Aorta (tissue), 5 donors: Measurements from ENCODE around the gene ANAPC16. TPM values are rescaled to one million over a fixed set of nuclear protein-coding genes. Genes with fewer than 3 reads are reported as not detected.
A peak's percentile ranks its signal among the peaks of the same experiment; 100 is the strongest.
"Not testable (repeated sequence)": the region's sequence is repeated elsewhere in the genome, so short reads cannot be mapped to it uniquely, and the experiment has no call there.

Source experiments
- ATAC-seq: fragments of 200-7000 bp; cut with Tn5 transposase; one replicate; pipeline ENCODE4 v1.9.1; 2022; ENCODE audit warnings: moderate library complexity; ENCODE audit not compliant: low FRiP score
- DNase-seq, 2 donors: peaks; one replicate each; pipeline ENCODE4 v3.0.0-alpha.2; 2020
- H3K27ac ChIP-seq, 2 donors: one replicate each; pipeline ENCODE4 v1.5.1; 2013; ENCODE audit warnings: low read length in 2 of 2, mild to moderate bottlenecking in 2 of 2, moderate library complexity in 2 of 2, control low read depth in 1 of 2, inconsistent platforms in 1 of 2, low read depth in 1 of 2
- H3K27me3 ChIP-seq, 2 donors: one replicate each; pipeline ENCODE4 v1.6.1; 2013; ENCODE audit warnings: control low read depth in 1 of 2, low read length in 1 of 2, mild to moderate bottlenecking in 1 of 2, moderate library complexity in 1 of 2; ENCODE audit not compliant: insufficient read depth in 2 of 2, control insufficient read depth in 1 of 2
- H3K36me3 ChIP-seq, 2 donors: one replicate each; pipeline ENCODE4 v1.6.1; 2013; ENCODE audit warnings: control low read depth in 1 of 2, low read length in 1 of 2, mild to moderate bottlenecking in 1 of 2; ENCODE audit not compliant: insufficient read depth in 2 of 2, control insufficient read depth in 1 of 2
- H3K4me1 ChIP-seq, 2 donors: one replicate each; pipeline ENCODE4 v1.6.1; 2013; ENCODE audit warnings: low read length in 2 of 2, control low read depth in 1 of 2, mild to moderate bottlenecking in 1 of 2, moderate library complexity in 1 of 2; ENCODE audit not compliant: insufficient read depth in 2 of 2, control insufficient read depth in 1 of 2
- H3K4me3 ChIP-seq, 2 donors: one replicate each; pipeline ENCODE4 v1.5.1; 2013; ENCODE audit warnings: low read length in 2 of 2, control low read depth in 1 of 2, mild to moderate bottlenecking in 1 of 2
- H3K9me3 ChIP-seq: one replicate; pipeline ENCODE4 v1.6.1; 2013; ENCODE audit warnings: mild to moderate bottlenecking, low read length; ENCODE audit not compliant: control insufficient read depth
- WGBS, 2 donors: extraction: QIAGEN DNeasy Blood & Tissue Kit; methylation state at CpG; one replicate each; pipeline ENCODE4 v1.1.7; 2013; 5-methylcytosine and 5-hydroxymethylcytosine counted together
- intact Hi-C, 2 donors: fragments of 100-400 bp; cut with DNase I; formaldehyde crosslinking; loops; one replicate each; pipeline versions ENCODE4 v1.14.2 to v1.15.0; 2022
- polyA plus RNA-seq, 2 donors: library from polyadenylated mRNA; stranded (reverse); fragments of 200-250 nt; gene quantifications; one replicate each; pipeline ENCODE4 v1.2.3, GENCODE V29; 2013
- total RNA-seq, 2 donors: library from RNA; stranded (reverse); fragmentation: NEBNext Ultra II Directional; extraction: Animal tissue kit (Norgen Biotek cat#: 25700); gene quantifications; one replicate each; pipeline ENCODE4 v1.2.1, GENCODE V29; 2021
- donor health status: healthy with polysubstance abuse.
- donor health status: Bipolar disorder and iron deficiency.
- donor health status: DM: no; HTN: no; CAD: no.
- donor health status: DM: no; HTN: no; CAD: no.
- donor health status: DM: yes; HTN: yes; CAD: no.

ANAPC16 gene
- total and polyA plus RNA-seq, 4 donors: 70.7 to 281 (median 120) TPM

DNA sequence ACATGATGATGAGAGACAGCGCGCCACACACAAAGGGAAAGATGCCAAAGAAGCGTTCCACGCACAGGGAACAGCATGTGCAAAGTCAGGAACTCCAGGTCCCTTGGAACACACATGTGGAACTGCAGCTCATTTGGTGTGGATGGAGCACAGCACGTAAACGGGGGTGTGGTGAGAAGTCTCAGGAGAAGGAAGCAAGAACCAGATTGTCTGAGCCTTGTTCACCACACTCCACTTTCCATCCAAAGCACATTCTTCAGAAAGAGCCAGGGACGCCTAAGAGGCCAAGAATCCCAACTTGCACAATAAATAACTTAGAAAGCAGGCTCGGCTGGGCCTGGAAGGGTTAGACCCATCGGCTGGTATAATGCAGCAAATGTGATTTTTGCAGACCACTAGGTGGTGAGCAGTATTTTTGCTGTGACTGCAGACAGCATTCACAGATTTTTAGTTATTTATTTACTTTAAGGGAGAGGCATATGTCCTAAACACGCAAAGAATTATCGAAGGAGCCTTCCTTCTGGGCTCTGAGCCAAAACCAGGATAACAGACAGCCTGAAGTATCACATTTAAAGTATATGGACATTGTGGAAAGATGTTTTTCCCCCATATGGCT lies 28.1 kb downstream of the ANAPC16 start:
- Histone ChIP-seq H3K27ac (peak overlapping the region; percentile 8 to 94), H3K27me3 (no peaks in the 10 kb centered on the region), H3K4me1 (peaks cover 10% of the 10 kb centered on the region in 2 donors), H3K36me3 (no peaks in the 10 kb centered on the region), H3K9me3 (no peaks in the 10 kb centered on the region), H3K4me3 (no peak overlapping the region)
- intact Hi-C loops: no loop called here
- DNase-seq: peak in 1 of 2 donors; percentile 63
- 32 to 33% methylated on average over 11 of the region's 11 CpGs for WGBS, 2 donors
- peak; percentile 69 for ATAC-seq

DNA sequence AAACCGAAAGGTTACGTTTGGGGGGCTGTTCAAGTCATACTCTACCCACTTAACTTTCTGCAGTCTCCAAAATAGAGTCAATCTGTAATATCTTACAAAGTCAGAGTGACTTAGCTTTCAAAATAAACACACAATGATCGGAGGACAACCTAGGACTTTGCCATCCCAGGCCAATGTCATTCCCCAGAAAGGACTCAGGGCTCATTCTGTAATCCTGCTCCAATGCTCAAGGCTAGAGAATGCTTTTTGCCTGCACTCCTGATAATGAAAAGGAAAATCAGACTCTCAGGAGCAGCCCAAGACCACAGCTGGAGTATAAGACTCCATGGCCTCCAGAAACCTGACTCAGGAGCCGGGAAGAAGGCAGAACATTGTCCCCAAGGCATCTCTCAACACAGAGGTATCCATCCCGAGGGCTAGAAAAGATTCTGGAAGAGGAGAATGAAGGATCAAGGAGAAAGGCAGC lies 28.8 kb downstream of the ANAPC16 start:
- DNase-seq (peak in 1 of 2 donors; percentile 3), ATAC-seq (no peak)
- intact Hi-C loops: no loop called here
- H3K4me3 ChIP-seq: no peak overlapping the region
- H3K4me1 ChIP-seq: peaks cover 10% of the 10 kb centered on the region in 2 donors
- H3K9me3 ChIP-seq: no peaks in the 10 kb centered on the region
- peak overlapping the region; percentile 58 to 94 for H3K27ac ChIP-seq
- H3K27me3 ChIP-seq: no peaks in the 10 kb centered on the region
- WGBS, 2 donors: 28 to 38% methylated on average over 5 of the region's 5 CpGs
- no peaks in the 10 kb centered on the region for H3K36me3 ChIP-seq

DNA sequence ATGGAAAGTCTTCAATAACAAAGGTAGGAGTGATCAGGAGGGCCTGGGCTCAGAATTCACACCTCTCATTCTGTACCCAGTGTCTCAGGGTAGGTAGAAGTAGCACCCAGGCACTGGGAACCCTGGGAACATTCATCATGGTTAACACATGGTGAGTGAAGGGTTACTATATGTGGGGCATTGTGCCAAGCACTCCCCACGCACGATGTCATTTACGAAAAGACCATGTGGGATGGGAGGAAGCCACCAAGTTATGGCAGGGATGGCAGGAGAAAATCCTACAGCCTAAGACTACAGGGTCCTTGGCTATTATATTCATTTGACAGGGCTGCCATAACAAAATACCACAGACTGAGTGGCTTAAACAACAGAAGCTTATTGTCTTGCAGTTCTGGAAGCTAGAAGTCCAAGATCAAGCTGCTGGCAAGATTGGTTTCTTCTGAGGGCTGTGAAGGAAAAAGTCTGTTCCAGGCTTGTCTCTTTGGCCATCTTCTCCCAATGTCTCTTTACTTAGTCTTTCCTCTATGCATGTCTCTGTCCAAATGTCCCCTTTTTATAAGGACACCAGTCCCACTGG lies 30.2 kb downstream of the ANAPC16 start:
- Histone ChIP-seq H3K27me3 (no peaks in the 10 kb centered on the region), H3K9me3 (no peaks in the 10 kb centered on the region), H3K36me3 (no peaks in the 10 kb centered on the region), H3K27ac (peak overlapping the region; percentile 48 to 69), H3K4me3 (no peak overlapping the region), H3K4me1 (peaks cover 10% of the 10 kb centered on the region in 2 donors)
- ATAC-seq: no peak
- WGBS, 2 donors: 3 to 8% methylated on average over 3 of the region's 3 CpGs
- intact Hi-C loops: no loop called here
- DNase-seq: peak in 1 of 2 donors; percentile 12

DNA sequence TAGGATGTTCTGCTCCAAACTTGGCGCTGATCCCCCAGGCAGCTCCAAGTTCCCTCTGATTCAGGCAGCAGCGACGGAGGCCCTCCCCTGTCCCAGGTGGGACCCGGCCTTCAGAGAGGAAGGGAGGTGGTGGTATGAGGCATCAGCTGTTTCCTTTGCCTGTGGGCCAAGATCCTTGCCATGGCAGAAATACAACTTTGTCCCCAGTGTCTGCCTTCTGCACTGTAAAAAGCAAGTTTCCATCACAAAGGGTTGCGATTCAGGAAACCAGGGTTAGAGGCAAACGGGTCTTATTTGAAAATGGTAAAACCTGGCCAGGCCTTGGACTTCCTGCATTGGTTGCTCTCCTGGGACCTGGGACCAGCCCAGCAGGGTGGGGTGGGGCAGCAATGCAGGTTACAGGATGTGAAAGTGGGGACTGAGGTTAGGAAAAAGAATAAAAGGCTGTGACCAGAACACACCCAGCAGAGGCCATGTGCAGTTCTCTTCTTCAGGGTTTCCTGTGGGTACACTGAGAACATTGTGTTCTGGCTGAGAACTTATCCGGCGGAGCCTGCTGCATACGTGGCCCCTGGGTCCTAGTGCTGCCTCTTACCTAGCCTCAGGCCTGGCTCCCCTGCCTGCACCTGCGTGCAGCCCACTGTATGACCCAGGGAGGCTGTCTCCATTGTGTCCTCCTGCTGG lies 32.8 kb downstream of the ANAPC16 start:
- intact Hi-C loops: no loop called here
- ATAC-seq: peak; percentile 90
- no peak overlapping the region for H3K4me3 ChIP-seq
- no peaks in the 10 kb centered on the region for H3K9me3 ChIP-seq
- H3K27me3 ChIP-seq: no peaks in the 10 kb centered on the region
- peak overlapping the region; percentile 68 to 92 for H3K27ac ChIP-seq
- H3K4me1 ChIP-seq: peaks cover 7 to 10% of the 10 kb centered on the region in 2 donors
- peak; percentile 86 to 92 for DNase-seq
- no peaks in the 10 kb centered on the region for H3K36me3 ChIP-seq
- 3% methylated on average over 10 of the region's 10 CpGs for WGBS, 2 donors

DNA sequence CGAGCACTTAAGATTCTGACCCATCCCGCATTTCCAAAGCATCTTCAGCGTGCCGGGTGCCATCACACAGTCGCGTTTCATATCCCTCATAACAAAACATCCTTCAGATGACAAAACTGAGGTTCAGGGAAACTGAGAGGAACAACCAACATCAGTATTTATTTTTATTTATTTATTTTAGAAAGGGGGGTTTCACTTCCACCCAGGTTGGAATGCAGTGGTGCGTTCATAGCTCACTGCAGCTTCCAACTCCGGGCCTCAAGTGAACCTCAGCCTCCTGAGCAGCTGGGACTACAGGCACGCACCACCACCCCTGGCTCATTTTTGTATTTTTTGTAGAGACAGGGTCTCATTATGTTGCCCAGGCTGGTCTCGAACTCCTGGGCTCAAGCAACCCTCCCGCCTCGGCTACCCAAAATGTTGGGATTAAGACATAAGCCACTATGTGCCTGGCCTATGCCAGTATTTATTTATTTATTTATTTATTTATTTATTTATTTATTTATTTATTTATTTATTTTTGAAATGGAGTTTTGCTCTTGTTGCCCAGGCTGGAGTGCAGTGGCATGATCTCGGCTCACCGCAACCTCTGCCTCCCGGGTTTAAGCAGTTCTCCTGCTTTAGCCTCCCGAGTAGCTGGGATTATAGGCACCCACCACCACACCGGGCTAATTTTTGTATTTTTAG lies 33.5 kb downstream of the ANAPC16 start:
- DNase-seq, H3K27me3 ChIP-seq, H3K4me3 ChIP-seq, ATAC-seq, H3K9me3 ChIP-seq, H3K36me3 ChIP-seq, H3K4me1 ChIP-seq, intact Hi-C loops: not testable (repeated sequence)
- WGBS, 2 donors: 86 to 89% methylated on average over 17 of the region's 17 CpGs
- peak overlapping the region; percentile 68 to 92 for H3K27ac ChIP-seq

DNA sequence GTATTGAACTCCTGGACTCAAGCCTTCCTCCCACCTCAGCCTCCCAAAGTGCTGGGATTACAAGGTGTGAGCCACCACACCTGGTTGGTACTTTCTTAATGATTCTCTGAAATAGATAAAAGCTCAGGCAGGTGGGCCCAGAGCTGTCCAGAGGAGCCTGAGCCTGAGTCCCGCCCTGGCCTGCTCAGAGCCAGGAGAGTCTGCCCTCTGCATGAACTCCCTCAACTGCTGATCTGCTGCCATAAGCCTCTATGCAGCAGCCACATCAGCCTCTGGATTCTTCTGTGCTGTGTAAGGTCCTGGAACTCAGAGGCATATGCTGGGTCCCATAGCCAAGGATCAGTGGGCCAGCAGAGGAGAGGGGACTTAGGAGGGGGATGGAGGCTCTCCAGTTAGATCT lies 34.9 kb downstream of the ANAPC16 start:
- peaks cover 2 to 4% of the 10 kb centered on the region in 2 donors for H3K4me1 ChIP-seq
- H3K9me3 ChIP-seq: no peaks in the 10 kb centered on the region
- 46 to 50% methylated on average over 1 of the region's 1 CpG for WGBS, 2 donors
- no peak overlapping the region for H3K27ac ChIP-seq
- DNase-seq: peak; percentile 76 to 83
- no peaks in the 10 kb centered on the region for H3K36me3 ChIP-seq
- H3K4me3 ChIP-seq: no peak overlapping the region
- no peaks in the 10 kb centered on the region for H3K27me3 ChIP-seq
- intact Hi-C loops: no loop called here
- peak; percentile 66 for ATAC-seq

DNA sequence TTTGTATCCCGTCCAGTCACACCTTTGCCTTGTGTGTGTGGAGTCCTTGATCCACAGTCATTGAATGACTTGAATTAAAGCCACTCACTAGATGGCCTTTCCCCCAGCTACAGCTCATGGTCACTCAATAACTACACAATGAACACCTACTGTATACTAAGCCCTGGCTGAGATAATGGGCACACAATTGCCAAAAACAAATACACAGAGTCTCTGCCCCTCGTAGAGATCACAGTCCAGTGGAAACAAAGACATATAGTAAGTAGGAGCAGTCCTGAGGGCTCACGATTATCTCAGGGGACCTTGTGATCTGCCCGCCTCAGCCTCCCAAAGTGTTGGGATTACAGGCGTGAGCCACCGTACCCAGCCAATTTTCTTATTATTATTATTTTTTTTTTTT lies 35.8 kb downstream of the ANAPC16 start:
- H3K4me3 ChIP-seq: no peak overlapping the region
- no peak for DNase-seq
- H3K27ac ChIP-seq: no peak overlapping the region
- WGBS, 2 donors: 92 to 94% methylated on average over 6 of the region's 6 CpGs
- ATAC-seq: no peak
- no peaks in the 10 kb centered on the region for H3K36me3 ChIP-seq
- H3K9me3 ChIP-seq: no peaks in the 10 kb centered on the region
- intact Hi-C loops: no loop called here
- peaks cover 3 to 7% of the 10 kb centered on the region in 2 donors for H3K4me1 ChIP-seq
- no peaks in the 10 kb centered on the region for H3K27me3 ChIP-seq

DNA sequence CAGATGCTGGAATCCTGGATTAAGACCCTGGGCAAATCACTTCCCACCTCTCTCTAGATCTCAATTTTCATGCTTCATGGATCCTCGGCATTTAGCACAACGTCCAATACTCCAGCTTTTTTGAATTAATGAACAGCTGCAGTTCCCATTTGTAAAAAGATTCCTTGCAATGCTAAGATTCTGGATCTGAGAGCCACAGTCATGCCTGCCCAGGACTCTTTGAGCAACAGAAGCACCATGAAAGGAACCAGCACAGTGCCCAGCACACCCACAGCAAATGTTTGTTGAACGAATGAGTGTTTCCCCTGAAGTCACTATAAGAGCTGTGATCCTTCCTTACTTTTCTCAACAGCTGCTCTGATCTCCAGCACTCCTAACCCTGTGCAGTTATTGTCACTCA lies 37.2 kb downstream of the ANAPC16 start:
- Histone ChIP-seq H3K27me3 (no peaks in the 10 kb centered on the region), H3K4me3 (no peak overlapping the region), H3K9me3 (no peaks in the 10 kb centered on the region), H3K27ac (no peak overlapping the region), H3K36me3 (no peaks in the 10 kb centered on the region), H3K4me1 (peaks cover 3% of the 10 kb centered on the region in 2 donors)
- no peak for DNase-seq
- intact Hi-C loops: no loop called here
- ATAC-seq: no peak
- 81 to 89% methylated on average over 3 of the region's 3 CpGs for WGBS, 2 donors
